GM12891 (cell line): ENCODE results near the gene HARS2.

Source experiments
- POLR2A ChIP-seq: IDR thresholded peaks from 2 replicates; pipeline ENCODE4 v1.6.1; 2011; ENCODE audit warnings: low read depth, low read length, control low read depth
- POLR2AphosphoS5 ChIP-seq: IDR thresholded peaks from 2 replicates; pipeline ENCODE4 v1.6.1; 2011; ENCODE audit warnings: low read depth, low read length, control low read depth
- TAF1 ChIP-seq: IDR thresholded peaks from 2 replicates; pipeline ENCODE4 v1.6.1; 2011; ENCODE audit warnings: low read depth, low read length, control low read depth

GRCh38 chr5:140664359-140665119, 26.7 kb upstream of the HARS2 start, which contains the start of gene WDR55:
- TF ChIP-seq POLR2AphosphoS5 (peak; percentile 81), POLR2A (peak; percentile 94), TAF1 (peak; percentile 67)
